Measurements from ENCODE around the gene GJA3.

The GJA3 gene

GRCh38 chr13:20090349-20090748, 70.5 kb downstream of the GJA3 start:
- no peak for DNase-seq (ENCODE audit: low read depth in 1 of 2, low spot score in 1 of 2)
